Subcutaneous adipose tissue (tissue), 4 donors: Measurements from ENCODE around the gene ZCWPW1. TPM values are rescaled to one million over a fixed set of nuclear protein-coding genes. Genes with fewer than 3 reads are reported as not detected.

ENCODE experiments used
- CTCF ChIP-seq: fragments of 450-650 bp; IDR thresholded peaks from one replicate; pipeline ENCODE4 v1.5.1; 2016; ENCODE audit warnings: low read depth, mild to moderate bottlenecking, control low read depth, antibody characterized with exemption, moderate library complexity
- total RNA-seq, 4 donors: library from RNA; depleted of rRNA; stranded (reverse); fragments of >200 nt; gene quantifications; one replicate each; pipeline ENCODE4 v1.1.0, GENCODE V29; 2016

The ZCWPW1 gene
- total RNA-seq, 4 donors from 2014 or later = 6.0 to 11.1 (median 8.0) TPM

DNA sequence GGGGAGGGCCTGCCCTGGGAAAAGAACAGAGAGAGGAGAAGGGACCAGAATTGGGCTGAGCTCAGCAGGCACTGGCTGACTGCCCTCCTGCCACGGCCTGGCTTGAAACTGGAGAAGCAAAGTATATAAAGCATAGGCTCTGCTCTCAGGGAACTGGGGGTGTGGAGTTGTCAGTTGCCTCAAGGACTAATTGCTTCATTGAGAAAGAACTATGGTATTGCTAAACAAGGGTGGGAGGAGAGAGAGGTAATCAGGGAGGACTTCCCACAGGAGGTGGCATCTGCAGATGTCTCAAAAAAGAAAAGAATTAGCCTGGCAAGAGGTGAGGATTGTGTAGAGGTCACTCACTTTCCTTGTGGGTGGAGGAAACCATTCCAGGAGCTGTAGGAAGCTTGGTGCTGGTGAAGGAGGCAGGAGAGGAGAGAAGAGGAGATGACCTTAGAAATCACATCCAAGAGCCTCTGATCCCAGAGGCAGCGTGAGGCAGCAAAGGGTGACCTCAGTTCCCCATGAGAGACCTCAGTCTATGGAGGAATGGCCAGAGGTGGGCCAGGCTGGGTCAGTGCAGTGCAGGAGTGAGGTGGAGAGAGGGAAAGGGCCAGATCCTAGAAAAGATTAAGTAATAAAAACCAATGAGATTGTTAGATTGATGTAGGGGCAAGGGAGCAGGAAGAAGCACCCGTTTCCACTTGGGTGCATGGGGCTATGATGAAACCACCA, 68.2 kb downstream of the ZCWPW1 start:
- no peak for TF ChIP-seq CTCF

DNA sequence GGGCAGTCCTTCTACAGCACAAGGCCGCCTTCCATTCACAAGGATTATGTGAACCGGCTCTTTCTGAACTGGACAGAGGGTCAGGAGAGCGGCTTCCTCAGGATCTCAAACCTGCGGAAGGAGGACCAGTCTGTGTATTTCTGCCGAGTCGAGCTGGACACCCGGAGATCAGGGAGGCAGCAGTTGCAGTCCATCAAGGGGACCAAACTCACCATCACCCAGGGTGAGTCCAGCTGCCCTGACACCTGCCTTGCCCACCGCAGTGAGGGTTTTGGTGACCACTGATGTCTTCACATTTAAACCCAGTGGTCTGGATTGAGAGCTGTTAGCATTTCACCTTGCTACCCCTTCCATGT, 69.7 kb downstream of the ZCWPW1 start:
- no peak for TF ChIP-seq CTCF

- TF ChIP-seq CTCF = no peak
Observed at GRCh38 chr7:100358027-100358856, 70.3 kb downstream of the ZCWPW1 start, which contains the start of gene PILRB. TSS of gene PILRB (plus strand) at chr7:100358117. CDS start at chr7:100358303, 186 bp downstream.

DNA sequence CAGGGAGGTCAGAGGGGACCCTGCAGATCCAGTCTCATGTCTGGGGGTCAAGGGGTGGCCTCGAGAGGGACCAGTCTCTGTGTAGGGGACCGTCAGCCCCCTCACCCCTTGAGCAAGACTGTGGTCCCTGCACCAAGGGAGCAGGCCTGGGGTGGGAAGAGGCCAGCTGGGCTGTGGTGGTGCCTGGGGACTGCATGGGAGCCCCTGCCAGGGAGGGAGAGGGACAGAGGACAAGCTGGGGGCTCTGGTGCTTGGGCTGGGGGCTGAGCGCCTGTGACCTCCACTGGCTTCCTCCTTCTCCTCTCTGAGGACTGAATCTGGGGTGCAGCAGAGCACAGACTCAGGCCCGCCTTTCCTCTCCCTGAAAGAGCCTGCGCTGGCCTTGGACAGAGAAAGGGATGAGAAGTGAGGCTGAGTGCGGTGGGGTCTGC, 71.4 kb downstream of the ZCWPW1 start:
- no peak for TF ChIP-seq CTCF

DNA sequence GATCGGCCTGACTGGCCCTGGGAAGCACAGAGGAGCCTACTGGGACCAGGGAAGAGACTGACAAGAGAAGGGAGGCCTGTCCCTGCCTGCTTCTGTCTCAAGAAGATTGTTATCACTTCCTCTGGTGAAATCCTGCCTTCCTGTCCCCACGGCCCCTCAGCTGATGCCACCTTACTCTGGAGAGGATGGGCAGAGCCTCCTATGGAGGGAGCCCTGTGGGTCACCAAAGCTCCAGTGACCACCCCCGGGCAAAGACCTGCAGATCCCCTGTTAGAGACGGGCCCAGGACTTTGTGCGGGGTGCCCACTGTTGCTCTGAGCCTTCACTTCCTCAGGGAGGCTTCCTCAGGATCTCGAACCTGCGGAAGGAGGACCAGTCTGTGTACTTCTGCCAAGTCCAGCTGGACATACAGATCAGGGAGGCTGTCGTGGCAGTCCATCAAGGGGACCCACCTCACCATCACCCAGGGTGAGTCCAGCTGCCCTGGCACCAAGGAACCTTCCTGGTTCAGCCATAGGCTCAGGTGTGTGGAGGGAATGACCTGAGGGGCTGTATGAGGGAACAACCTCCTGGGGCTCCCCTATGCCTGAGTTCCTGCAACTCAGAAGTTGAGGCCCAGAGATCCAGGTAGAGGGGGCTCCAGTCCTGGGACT, 72.0 kb downstream of the ZCWPW1 start:
- TF ChIP-seq CTCF = no peak

DNA sequence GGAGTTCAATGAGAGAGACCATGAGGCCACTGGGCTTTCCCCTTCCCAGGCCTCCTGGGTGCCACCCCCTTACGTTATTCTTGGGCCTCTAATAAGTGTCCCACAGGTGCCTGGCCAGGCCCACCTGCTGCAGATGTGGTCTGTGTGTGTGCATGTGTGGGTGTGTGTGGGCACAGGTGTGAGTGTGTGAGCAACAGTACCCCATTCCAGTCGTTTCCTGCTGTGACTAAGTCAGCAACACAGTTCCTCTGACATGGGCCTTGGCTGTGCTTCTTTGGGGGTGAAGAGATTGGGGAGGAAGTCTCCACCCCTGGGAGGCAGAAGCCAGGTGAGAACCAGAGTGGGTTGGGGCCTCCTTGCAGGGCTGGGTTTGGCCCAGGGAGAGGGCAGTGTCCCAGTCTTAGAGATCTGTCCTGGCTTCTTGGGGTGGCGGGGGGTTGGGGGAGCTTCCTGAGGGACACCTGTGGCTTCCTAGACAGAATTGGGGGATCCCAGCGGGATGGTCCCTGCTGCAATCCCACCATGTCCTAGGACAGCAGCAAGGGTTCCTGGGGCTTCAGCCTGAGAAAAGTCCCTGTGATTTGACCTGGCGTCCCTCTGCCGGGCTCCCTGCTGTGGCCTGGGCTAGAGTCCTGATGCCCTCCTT, 74.7 kb downstream of the ZCWPW1 start:
- no peak for TF ChIP-seq CTCF
